IMR-90 (cell line): Measurements from ENCODE around the gene PRSS8.

Experiments used
- CHD1 ChIP-seq: IDR thresholded peaks from 2 replicates; pipeline ENCODE4 v1.6.1; 2012; ENCODE audit warnings: low read depth, low read length, improper control_type of control experiment
- CTCF ChIP-seq: conservative IDR thresholded peaks from 2 replicates; pipeline ENCODE4 v1.5.1; 2012; ENCODE audit warnings: mild to moderate bottlenecking, low read depth, low read length, improper control_type of control experiment
- NFE2L2 ChIP-seq: fragments of 150-350 bp; IDR thresholded peaks from 2 replicates; pipeline ENCODE4 v1.6.1; 2016; ENCODE audit warnings: low read depth, mild to moderate bottlenecking, low read length
- POLR2A ChIP-seq: IDR thresholded peaks from 2 replicates; pipeline ENCODE4 v1.6.1; 2012; ENCODE audit warnings: mild to moderate bottlenecking, low read depth, low read length
- RAD21 ChIP-seq: IDR thresholded peaks from 2 replicates; pipeline ENCODE4 v1.6.1; 2012; ENCODE audit warnings: low read length, improper control_type of control experiment
- SMC3 ChIP-seq: fragments of 150-350 bp; IDR thresholded peaks from 2 replicates; pipeline ENCODE4 v1.6.1; 2016; ENCODE audit warnings: low read depth, mild to moderate bottlenecking, antibody characterized with exemption, low read length, moderate library complexity
- USF2 ChIP-seq: fragments of 150-350 bp; IDR thresholded peaks from 2 replicates; pipeline ENCODE4 v1.6.1; 2017; ENCODE audit warnings: mild to moderate bottlenecking, antibody characterized with exemption, low read length, low read depth

GRCh38 chr16:31107465-31107867 is 28.1 kb downstream of the PRSS8 start:
- TF ChIP-seq CTCF (no peak), POLR2A (no peak), SMC3 (no peak), USF2 (no peak), CHD1 (no peak), RAD21 (no peak), NFE2L2 (no peak)
